Lower leg skin (tissue), 3 donors: ENCODE measurements around the gene ACSF3.

ENCODE experiments used
- POLR2A ChIP-seq, 2 donors: fragments of 450-650 bp; IDR thresholded peaks; one replicate each; pipeline ENCODE4 v1.6.1; 2016 to 2017; ENCODE audit warnings: antibody characterized with exemption in 2 of 2, mild to moderate bottlenecking in 1 of 2, moderate library complexity in 1 of 2
- TF ChIP-seq, protein P1 (sequence below), 3 donors: fragments of 450-650 bp; IDR thresholded peaks; one replicate each; pipeline ENCODE4 v1.5.1; 2016; ENCODE audit warnings: antibody characterized with exemption in 3 of 3, mild to moderate bottlenecking in 3 of 3, moderate library complexity in 2 of 3

DNA sequence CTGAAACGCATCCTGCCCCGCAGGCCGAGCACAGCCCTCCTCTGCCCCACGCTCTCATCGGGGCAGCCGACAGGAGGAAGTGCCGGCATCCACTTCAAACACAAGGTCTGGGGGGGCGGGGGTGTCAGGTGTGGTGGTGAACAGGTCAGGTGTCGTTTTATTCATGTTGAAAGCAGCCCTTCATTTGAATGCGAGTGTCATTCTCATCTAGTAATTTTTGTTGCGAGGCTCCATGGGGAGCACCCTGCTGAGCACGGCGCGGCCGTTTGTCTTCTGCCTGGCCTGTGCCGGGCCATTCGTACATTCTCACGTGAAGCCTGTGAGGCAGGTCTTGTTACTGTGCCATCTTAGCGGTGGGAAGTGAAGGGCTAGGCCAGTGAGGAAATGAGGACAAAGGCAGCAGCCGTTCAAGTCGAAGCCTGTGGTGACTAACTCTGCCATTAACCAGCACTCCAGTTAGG lies 1.9 kb downstream of the ACSF3 start:
- TF ChIP-seq POLR2A (IDR thresholded peaks at IDR 0.05), result no peak
- TF ChIP-seq, protein P1, sequence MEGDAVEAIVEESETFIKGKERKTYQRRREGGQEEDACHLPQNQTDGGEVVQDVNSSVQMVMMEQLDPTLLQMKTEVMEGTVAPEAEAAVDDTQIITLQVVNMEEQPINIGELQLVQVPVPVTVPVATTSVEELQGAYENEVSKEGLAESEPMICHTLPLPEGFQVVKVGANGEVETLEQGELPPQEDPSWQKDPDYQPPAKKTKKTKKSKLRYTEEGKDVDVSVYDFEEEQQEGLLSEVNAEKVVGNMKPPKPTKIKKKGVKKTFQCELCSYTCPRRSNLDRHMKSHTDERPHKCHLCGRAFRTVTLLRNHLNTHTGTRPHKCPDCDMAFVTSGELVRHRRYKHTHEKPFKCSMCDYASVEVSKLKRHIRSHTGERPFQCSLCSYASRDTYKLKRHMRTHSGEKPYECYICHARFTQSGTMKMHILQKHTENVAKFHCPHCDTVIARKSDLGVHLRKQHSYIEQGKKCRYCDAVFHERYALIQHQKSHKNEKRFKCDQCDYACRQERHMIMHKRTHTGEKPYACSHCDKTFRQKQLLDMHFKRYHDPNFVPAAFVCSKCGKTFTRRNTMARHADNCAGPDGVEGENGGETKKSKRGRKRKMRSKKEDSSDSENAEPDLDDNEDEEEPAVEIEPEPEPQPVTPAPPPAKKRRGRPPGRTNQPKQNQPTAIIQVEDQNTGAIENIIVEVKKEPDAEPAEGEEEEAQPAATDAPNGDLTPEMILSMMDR (IDR thresholded peaks at IDR 0.05), result no peak
